Fibroblast of lung (primary cell): ENCODE results near the gene VIPR2. TPM values are rescaled to one million over a fixed set of nuclear protein-coding genes. Genes with fewer than 3 reads are reported as not detected.

Experiments used
- DNase-seq, 2 donors: peaks; one replicate each; pipeline versions ENCODE4 v3.0.0 to v3.0.0-alpha.2; 2010; ENCODE audit warnings: low read depth in 2 of 2
- H2AFZ ChIP-seq: 2 replicates; pipeline ENCODE4 v1.5.1; 2012; ENCODE audit warnings: low read length, control low read depth, inconsistent platforms
- H3K27ac ChIP-seq: 2 replicates; pipeline ENCODE4 v1.5.1; 2011; ENCODE audit warnings: low read length, control low read depth; ENCODE audit not compliant: insufficient read depth
- H3K27me3 ChIP-seq: 2 replicates; pipeline ENCODE4 v1.5.1; 2011; ENCODE audit warnings: mild to moderate bottlenecking, low read length; ENCODE audit not compliant: control insufficient read depth, insufficient read depth
- H3K36me3 ChIP-seq: 2 replicates; pipeline ENCODE4 v1.5.1; 2011; ENCODE audit warnings: low read length; ENCODE audit not compliant: control insufficient read depth, insufficient read depth
- H3K4me1 ChIP-seq: 2 replicates; pipeline ENCODE4 v1.5.1; 2011; ENCODE audit warnings: low read length; ENCODE audit not compliant: control insufficient read depth, insufficient read depth; ENCODE audit errors: extremely low read depth
- H3K4me2 ChIP-seq: 2 replicates; pipeline ENCODE4 v1.5.1; 2011; ENCODE audit warnings: low read length, control low read depth; ENCODE audit not compliant: insufficient read depth; ENCODE audit errors: extremely low read depth
- H3K4me3 ChIP-seq, 4 experiments: fragments of 200-600 bp in 1 of 4; sonication (generic) in 1 of 4; replicated peaks in 1 of 4; 2 replicates each; pipeline ENCODE4 v1.5.1; 2011 to 2016; ENCODE audit warnings: low read length in 4 of 4, low read depth in 3 of 4, mild to moderate bottlenecking in 3 of 4, control low read depth in 2 of 4, inconsistent platforms in 1 of 4, mixed read lengths in 1 of 4; ENCODE audit not compliant: insufficient read depth in 1 of 4; ENCODE audit errors: control extremely low read depth in 1 of 4
- H3K79me2 ChIP-seq: 2 replicates; pipeline ENCODE4 v1.5.1; 2012; ENCODE audit warnings: mild to moderate bottlenecking, low read length, inconsistent platforms; ENCODE audit not compliant: control insufficient read depth, insufficient read depth
- H3K9ac ChIP-seq: 2 replicates; pipeline ENCODE4 v1.5.1; 2011; ENCODE audit warnings: mild to moderate bottlenecking, low read length, control low read depth; ENCODE audit not compliant: insufficient read depth
- H3K9me3 ChIP-seq: 2 replicates; pipeline ENCODE4 v1.5.1; 2012; ENCODE audit warnings: low read depth, low read length; ENCODE audit not compliant: control insufficient read depth, insufficient read depth
- H4K20me1 ChIP-seq: 2 replicates; pipeline ENCODE4 v1.5.1; 2011; ENCODE audit warnings: low read length; ENCODE audit not compliant: control insufficient read depth, insufficient read depth; ENCODE audit errors: extremely low read depth
- CTCF ChIP-seq, 2 donors: IDR thresholded peaks in 1 of 2; conservative IDR thresholded peaks in 1 of 2; 1 replicate in 1 of 2; 2 replicates in 1 of 2; pipeline ENCODE4 v1.5.1; 2011 to 2012; ENCODE audit warnings: low read length in 2 of 2, control low read depth in 1 of 2, inconsistent platforms in 1 of 2, low read depth in 1 of 2, mild to moderate bottlenecking in 1 of 2
- EZH2 ChIP-seq: IDR thresholded peaks from 2 replicates; pipeline ENCODE4 v1.5.1; 2012; ENCODE audit warnings: low read length, control low read depth, mild to moderate bottlenecking; ENCODE audit errors: missing control alignments
- polyA plus RNA-seq, 2 donors: library from polyadenylated mRNA; depleted of rRNA in 1 of 2; stranded (reverse) in 1 of 2; unstranded in 1 of 2; fragments of >200 nt; gene quantifications; 2 replicates each; pipeline ENCODE4 v1.2.1, GENCODE V29; 2011 to 2012; ENCODE audit warnings: missing spikeins in 1 of 2
- total RNA-seq: library from RNA; depleted of rRNA; stranded (reverse); fragments of >200 nt; gene quantifications from 2 replicates; pipeline ENCODE4 v1.2.1, GENCODE V29; 2014

VIPR2 gene
- total and polyA plus RNA-seq, 2 donors (not counting 1 experiment from before 2014, with no cell fraction given): not detected

- H2AFZ ChIP-seq: no peak overlapping the region
- H3K4me1 ChIP-seq: no peaks in the 10 kb centered on the region
- H3K9ac ChIP-seq: no peak overlapping the region
- TF ChIP-seq CTCF (conservative IDR thresholded peaks at IDR 0.05 in 1 of 2, IDR thresholded peaks at IDR 0.05 in 1 of 2; ENCODE audit: low read depth in 1 of 2, low read length in 2 of 2): no peak
- no peak for TF ChIP-seq EZH2
- H3K27me3 ChIP-seq: no peaks in the 10 kb centered on the region
- DNase-seq: no peak
- H3K36me3 ChIP-seq: no peaks in the 10 kb centered on the region
- H3K79me2 ChIP-seq: no peaks in the 10 kb centered on the region
- H4K20me1 ChIP-seq: no peaks in the 10 kb centered on the region
- H3K9me3 ChIP-seq: no peaks in the 10 kb centered on the region
- H3K4me3 ChIP-seq: no peak overlapping the region
- H3K4me2 ChIP-seq: no peak overlapping the region
- H3K27ac ChIP-seq: no peak overlapping the region
These were observed 38.5 kb downstream of the VIPR2 start for GRCh38 chr7:159105832-159106811.

- Histone ChIP-seq H3K4me3 (no peak overlapping the region), H3K27me3 (no peaks in the 10 kb centered on the region), H2AFZ (no peak overlapping the region), H3K4me2 (no peak overlapping the region), H3K4me1 (no peaks in the 10 kb centered on the region), H3K36me3 (no peaks in the 10 kb centered on the region), H3K9me3 (no peaks in the 10 kb centered on the region), H3K27ac (no peak overlapping the region), H3K9ac (no peak overlapping the region), H4K20me1 (no peaks in the 10 kb centered on the region), H3K79me2 (no peaks in the 10 kb centered on the region)
- DNase-seq: no peak
- TF ChIP-seq EZH2 (no peak), CTCF (conservative IDR thresholded peaks at IDR 0.05 in 1 of 2, IDR thresholded peaks at IDR 0.05 in 1 of 2; ENCODE audit: low read depth in 1 of 2, low read length in 2 of 2) (no peak)
These were observed 39.4 kb downstream of the VIPR2 start for GRCh38 chr7:159105066-159105780.

GRCh38 chr7:159104188-159104920 is 40.3 kb downstream of the VIPR2 start:
- H2AFZ ChIP-seq: no peak overlapping the region
- no peak for DNase-seq
- H3K4me2 ChIP-seq: no peak overlapping the region
- H3K9me3 ChIP-seq: no peaks in the 10 kb centered on the region
- H3K4me3 ChIP-seq: no peak overlapping the region
- TF ChIP-seq EZH2: no peak
- no peak for TF ChIP-seq CTCF (conservative IDR thresholded peaks at IDR 0.05 in 1 of 2, IDR thresholded peaks at IDR 0.05 in 1 of 2; ENCODE audit: low read depth in 1 of 2, low read length in 2 of 2)
- no peaks in the 10 kb centered on the region for H3K27me3 ChIP-seq
- H3K27ac ChIP-seq: no peak overlapping the region
- H3K4me1 ChIP-seq: no peaks in the 10 kb centered on the region
- H4K20me1 ChIP-seq: no peaks in the 10 kb centered on the region
- no peaks in the 10 kb centered on the region for H3K36me3 ChIP-seq
- H3K79me2 ChIP-seq: no peaks in the 10 kb centered on the region
- no peak overlapping the region for H3K9ac ChIP-seq
